LNCAP (cell line): ENCODE data around the gene PPM1J.

ENCODE experiments used
- TF ChIP-seq, protein P1 (sequence below): fragments of 450-650 bp; IDR thresholded peaks from 2 replicates; pipeline ENCODE4 v1.5.1; 2017; ENCODE audit warnings: mild to moderate bottlenecking

PPM1J gene

GRCh38 chr1:112716133-112716720, 1.1 kb upstream of the PPM1J start:
- TF ChIP-seq, protein P1, sequence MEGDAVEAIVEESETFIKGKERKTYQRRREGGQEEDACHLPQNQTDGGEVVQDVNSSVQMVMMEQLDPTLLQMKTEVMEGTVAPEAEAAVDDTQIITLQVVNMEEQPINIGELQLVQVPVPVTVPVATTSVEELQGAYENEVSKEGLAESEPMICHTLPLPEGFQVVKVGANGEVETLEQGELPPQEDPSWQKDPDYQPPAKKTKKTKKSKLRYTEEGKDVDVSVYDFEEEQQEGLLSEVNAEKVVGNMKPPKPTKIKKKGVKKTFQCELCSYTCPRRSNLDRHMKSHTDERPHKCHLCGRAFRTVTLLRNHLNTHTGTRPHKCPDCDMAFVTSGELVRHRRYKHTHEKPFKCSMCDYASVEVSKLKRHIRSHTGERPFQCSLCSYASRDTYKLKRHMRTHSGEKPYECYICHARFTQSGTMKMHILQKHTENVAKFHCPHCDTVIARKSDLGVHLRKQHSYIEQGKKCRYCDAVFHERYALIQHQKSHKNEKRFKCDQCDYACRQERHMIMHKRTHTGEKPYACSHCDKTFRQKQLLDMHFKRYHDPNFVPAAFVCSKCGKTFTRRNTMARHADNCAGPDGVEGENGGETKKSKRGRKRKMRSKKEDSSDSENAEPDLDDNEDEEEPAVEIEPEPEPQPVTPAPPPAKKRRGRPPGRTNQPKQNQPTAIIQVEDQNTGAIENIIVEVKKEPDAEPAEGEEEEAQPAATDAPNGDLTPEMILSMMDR: peak; percentile 92

DNA sequence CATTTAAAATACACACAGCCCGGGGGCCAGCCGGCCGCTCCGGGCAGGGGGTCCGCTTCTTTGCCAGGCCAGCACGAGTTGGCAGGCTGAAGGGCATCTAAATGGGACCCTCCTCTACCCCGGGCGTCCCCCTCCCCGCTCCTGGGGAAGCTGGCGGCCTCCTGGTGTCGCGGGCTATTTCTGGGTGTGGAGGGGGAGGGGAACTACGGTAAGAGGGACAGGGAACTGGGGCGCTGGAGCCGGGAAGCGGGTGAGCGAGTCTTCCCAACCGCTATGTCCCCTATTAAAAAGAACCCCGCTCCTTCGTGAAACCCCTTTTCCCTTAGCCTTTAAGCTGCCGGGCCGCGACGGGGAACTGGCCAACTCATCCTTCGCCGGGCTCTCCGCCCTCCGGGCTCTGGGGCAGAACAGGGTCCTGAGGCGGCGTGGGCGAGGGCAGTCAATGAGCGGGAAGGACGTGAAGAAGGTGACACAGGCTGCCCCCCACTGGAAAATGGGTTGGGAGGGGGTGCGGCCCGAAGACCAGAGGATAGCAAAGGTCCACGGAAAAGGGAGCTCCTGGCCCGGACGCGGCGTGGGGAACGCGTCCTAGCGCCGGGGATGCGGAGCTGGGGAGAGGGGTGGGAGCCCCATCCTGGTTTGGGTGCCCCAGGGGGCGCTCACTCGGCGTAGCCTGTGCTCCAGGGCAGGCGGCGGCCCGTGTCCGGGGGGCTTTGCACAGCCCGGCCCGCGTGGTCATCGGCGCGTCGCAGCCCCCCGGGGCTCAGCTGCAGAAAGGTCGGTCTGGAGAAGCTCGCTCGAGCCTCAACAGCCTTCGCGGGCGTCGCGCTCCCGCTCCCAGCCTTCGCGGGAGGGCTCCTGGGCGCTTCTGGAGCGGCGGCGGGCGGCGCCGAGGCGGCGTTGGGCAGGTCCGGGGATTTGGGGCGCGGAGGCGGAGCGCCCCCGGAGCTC, 544 bp downstream of the PPM1J start:
- TF ChIP-seq, protein P1: peak; percentile 24; the same call in 1 of the 2 replicates

GRCh38 chr1:112713466-112714312, 1.4 kb downstream of the PPM1J start:
- TF ChIP-seq, protein P1: no peak

- TF ChIP-seq, protein P1: no peak
Measured at GRCh38 chr1:112712701-112713128, 2.4 kb downstream of the PPM1J start.

- TF ChIP-seq, protein P1: no peak
Measured at GRCh38 chr1:112712191-112712590, 2.9 kb downstream of the PPM1J start.

DNA sequence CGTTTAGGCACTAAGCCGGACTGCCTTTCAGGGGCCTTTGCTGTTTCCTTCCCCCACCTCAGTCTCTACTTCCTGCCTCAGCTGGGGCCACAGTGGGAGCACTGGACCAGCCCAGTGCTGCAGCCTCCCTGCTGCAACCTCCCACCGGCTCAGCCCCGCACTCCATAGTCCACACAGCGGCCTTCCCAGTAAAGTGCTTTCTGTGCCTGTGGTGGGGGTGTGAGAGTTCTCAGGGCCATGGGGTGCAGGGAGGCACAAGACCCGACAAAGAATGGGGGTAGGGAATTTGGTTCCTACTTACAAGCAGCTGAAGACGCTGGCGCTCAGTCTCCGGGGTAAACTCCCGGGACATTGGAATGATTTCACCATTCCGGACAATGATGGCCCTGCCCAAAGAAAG, 3.5 kb downstream of the PPM1J start:
- TF ChIP-seq, protein P1: no peak

DNA sequence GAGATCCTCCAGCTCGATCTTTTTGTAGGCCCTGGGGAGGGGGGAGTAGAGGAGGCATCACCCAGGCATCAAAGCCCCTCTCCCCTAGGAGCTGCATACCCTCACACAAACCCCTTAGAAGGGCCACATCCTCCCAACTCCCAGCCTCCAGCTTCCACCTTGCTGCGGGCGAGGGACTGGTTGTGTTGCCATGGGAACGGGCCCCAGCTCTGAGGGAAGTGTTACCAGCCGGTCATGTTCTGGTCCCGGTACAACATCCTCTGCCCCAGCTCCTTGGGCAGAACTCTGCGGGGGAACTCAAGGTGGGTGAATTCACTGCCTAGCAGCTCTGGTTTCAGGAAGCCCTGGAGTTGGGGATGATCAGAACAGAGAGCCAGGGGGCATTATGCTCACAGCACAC, 4.1 kb downstream of the PPM1J start:
- TF ChIP-seq, protein P1: no peak
